Type B pancreatic cell (in vitro differentiated cells): ENCODE data around the gene CHID1. TPM values are rescaled to one million over a fixed set of nuclear protein-coding genes. Genes with fewer than 3 reads are reported as not detected.

Experiments used
- DNase-seq: peaks from one replicate; pipeline ENCODE4 v3.0.0; 2021; ENCODE audit warnings: mixed read lengths; ENCODE audit not compliant: unreplicated experiment; ENCODE audit errors: extremely low spot score
- H3K27ac Mint-ChIP-seq: 2 replicates; pipeline ENCODE4 v1.8.0; 2021; ENCODE audit warnings: mild to moderate bottlenecking, mixed read lengths
- H3K27me3 Mint-ChIP-seq: 2 replicates; pipeline ENCODE4 v1.8.0; 2021; ENCODE audit warnings: mixed read lengths
- H3K36me3 Mint-ChIP-seq: 2 replicates; pipeline ENCODE4 v1.8.0; 2021; ENCODE audit warnings: mixed read lengths
- H3K4me1 Mint-ChIP-seq: one replicate; pipeline ENCODE4 v1.8.0; 2021; ENCODE audit warnings: mixed read lengths; ENCODE audit not compliant: unreplicated experiment
- H3K4me3 Mint-ChIP-seq: 2 replicates; pipeline ENCODE4 v1.8.0; 2021; ENCODE audit warnings: mild to moderate bottlenecking, mixed read lengths
- H3K9me3 Mint-ChIP-seq: 2 replicates; pipeline ENCODE4 v1.8.0; 2021; ENCODE audit warnings: mixed read lengths
- CTCF ChIP-seq: fragments of 200-600 bp; sonication (generic); conservative IDR thresholded peaks from 2 replicates; pipeline ENCODE4 v1.5.0; 2021; ENCODE audit warnings: antibody characterized with exemption, mild to moderate bottlenecking
- total RNA-seq: library from RNA; stranded (reverse); gene quantifications from 2 replicates; pipeline ENCODE4 v1.2.1, GENCODE V29; 2021; ENCODE audit warnings: low replicate concordance

Gene CHID1
- total RNA-seq, 1 donor from 2014 or later, result 98.9 TPM

GRCh38 chr11:847876-848275 lies 62.7 kb downstream of the CHID1 start:
- no peak for TF ChIP-seq CTCF
- peaks cover 9% of the 10 kb centered on the region for H3K4me1 Mint-ChIP-seq
- DNase-seq, result no peak
- H3K27me3 Mint-ChIP-seq, result peaks cover 3% of the 10 kb centered on the region
- no peaks in the 10 kb centered on the region for H3K9me3 Mint-ChIP-seq
- H3K36me3 Mint-ChIP-seq, result no peaks in the 10 kb centered on the region
- H3K4me3 Mint-ChIP-seq, result no peak overlapping the region
- no peak overlapping the region for H3K27ac Mint-ChIP-seq

- Mint-ChIP-seq H3K36me3 (no peaks in the 10 kb centered on the region), H3K27me3 (no peaks in the 10 kb centered on the region), H3K4me3 (peak overlapping the region; percentile 67), H3K27ac (no peak overlapping the region), H3K9me3 (no peaks in the 10 kb centered on the region), H3K4me1 (peaks cover 9% of the 10 kb centered on the region)
- TF ChIP-seq CTCF, result no peak
- no peak for DNase-seq
Observed at GRCh38 chr11:846496-847098, 64.0 kb downstream of the CHID1 start.

GRCh38 chr11:845872-846495 lies 64.6 kb downstream of the CHID1 start:
- H3K27ac Mint-ChIP-seq, result no peak overlapping the region
- H3K27me3 Mint-ChIP-seq, result no peaks in the 10 kb centered on the region
- no peak for DNase-seq
- no peaks in the 10 kb centered on the region for H3K9me3 Mint-ChIP-seq
- no peaks in the 10 kb centered on the region for H3K36me3 Mint-ChIP-seq
- H3K4me3 Mint-ChIP-seq, result peak overlapping the region; percentile 67
- no peak for TF ChIP-seq CTCF
- H3K4me1 Mint-ChIP-seq, result peaks cover 13% of the 10 kb centered on the region

- TF ChIP-seq CTCF, result no peak
- H3K27ac Mint-ChIP-seq, result peak overlapping the region; percentile 70
- no peaks in the 10 kb centered on the region for H3K9me3 Mint-ChIP-seq
- peak overlapping the region; percentile 79 for H3K4me3 Mint-ChIP-seq
- H3K36me3 Mint-ChIP-seq, result no peaks in the 10 kb centered on the region
- H3K27me3 Mint-ChIP-seq, result no peaks in the 10 kb centered on the region
- peaks cover 21% of the 10 kb centered on the region for H3K4me1 Mint-ChIP-seq
- no peak for DNase-seq
Observed at GRCh38 chr11:844693-845644, 65.6 kb downstream of the CHID1 start.

GRCh38 chr11:843818-844692 lies 66.6 kb downstream of the CHID1 start:
- Mint-ChIP-seq H3K27me3 (no peaks in the 10 kb centered on the region), H3K27ac (peak overlapping the region; percentile 53), H3K9me3 (no peaks in the 10 kb centered on the region), H3K36me3 (no peaks in the 10 kb centered on the region), H3K4me1 (peaks cover 21% of the 10 kb centered on the region), H3K4me3 (peak overlapping the region; percentile 82)
- DNase-seq, result no peak
- no peak for TF ChIP-seq CTCF
